ENCODE measurements around the gene FCER2.

FCER2 gene

DNA sequence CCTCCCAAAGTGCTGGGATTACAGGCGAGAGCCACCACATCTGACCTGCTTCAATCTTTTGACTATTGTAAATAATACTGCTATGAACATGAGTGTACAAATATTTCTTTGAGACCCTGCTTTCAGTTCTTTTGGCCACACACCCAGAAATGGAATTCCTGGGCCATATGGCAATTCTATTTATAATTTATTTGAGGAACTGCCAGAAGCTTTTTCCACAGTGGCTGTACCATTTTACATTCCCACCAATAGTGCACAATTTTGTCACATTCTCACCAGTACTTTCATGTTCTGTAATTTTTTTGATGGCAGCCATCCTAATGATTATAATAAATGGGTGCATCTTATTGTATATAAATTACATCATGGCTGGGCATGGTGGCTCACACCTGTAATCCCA is 13.7 kb upstream of the FCER2 start:
- Histone ChIP-seq H3K27ac (ENCODE audit: low read depth, low read length) (no peak overlapping the region), H4K20me1 (ENCODE audit: low read depth, low read length) (no peaks in the 10 kb centered on the region), H3F3A (ENCODE audit: insufficient read depth) (no peaks in the 10 kb centered on the region), H3K4me3 (ENCODE audit: insufficient read depth, low read length, poor library complexity, severe bottlenecking) (no peak overlapping the region), H2AFZ (ENCODE audit: low read depth, low read length, severe bottlenecking) (no peak overlapping the region), H3K9me2 (replicated peaks; ENCODE audit: insufficient read depth, low read length) (no peaks in the 10 kb centered on the region), H3K9ac (ENCODE audit: low read length) (no peak overlapping the region), H3K27me3 (ENCODE audit: low read length) (no peaks in the 10 kb centered on the region), H3K79me2 (ENCODE audit: insufficient read depth, low read length) (no peaks in the 10 kb centered on the region), H3K36me3 (ENCODE audit: low read length) (no peaks in the 10 kb centered on the region), H3K9me3 (ENCODE audit: insufficient read depth, low read length) (no peaks in the 10 kb centered on the region), H3K4me2 (ENCODE audit: low read depth, low read length, poor library complexity, severe bottlenecking) (no peak overlapping the region)
- TF ChIP-seq, protein P1, sequence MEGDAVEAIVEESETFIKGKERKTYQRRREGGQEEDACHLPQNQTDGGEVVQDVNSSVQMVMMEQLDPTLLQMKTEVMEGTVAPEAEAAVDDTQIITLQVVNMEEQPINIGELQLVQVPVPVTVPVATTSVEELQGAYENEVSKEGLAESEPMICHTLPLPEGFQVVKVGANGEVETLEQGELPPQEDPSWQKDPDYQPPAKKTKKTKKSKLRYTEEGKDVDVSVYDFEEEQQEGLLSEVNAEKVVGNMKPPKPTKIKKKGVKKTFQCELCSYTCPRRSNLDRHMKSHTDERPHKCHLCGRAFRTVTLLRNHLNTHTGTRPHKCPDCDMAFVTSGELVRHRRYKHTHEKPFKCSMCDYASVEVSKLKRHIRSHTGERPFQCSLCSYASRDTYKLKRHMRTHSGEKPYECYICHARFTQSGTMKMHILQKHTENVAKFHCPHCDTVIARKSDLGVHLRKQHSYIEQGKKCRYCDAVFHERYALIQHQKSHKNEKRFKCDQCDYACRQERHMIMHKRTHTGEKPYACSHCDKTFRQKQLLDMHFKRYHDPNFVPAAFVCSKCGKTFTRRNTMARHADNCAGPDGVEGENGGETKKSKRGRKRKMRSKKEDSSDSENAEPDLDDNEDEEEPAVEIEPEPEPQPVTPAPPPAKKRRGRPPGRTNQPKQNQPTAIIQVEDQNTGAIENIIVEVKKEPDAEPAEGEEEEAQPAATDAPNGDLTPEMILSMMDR (IDR thresholded peaks at IDR 0.05; ENCODE audit: insufficient read depth, low read length, poor library complexity, severe bottlenecking): no peak
- TF ChIP-seq EZH2phosphoT487 (conservative IDR thresholded peaks at IDR 0.05; ENCODE audit: low read length): no peak

DNA sequence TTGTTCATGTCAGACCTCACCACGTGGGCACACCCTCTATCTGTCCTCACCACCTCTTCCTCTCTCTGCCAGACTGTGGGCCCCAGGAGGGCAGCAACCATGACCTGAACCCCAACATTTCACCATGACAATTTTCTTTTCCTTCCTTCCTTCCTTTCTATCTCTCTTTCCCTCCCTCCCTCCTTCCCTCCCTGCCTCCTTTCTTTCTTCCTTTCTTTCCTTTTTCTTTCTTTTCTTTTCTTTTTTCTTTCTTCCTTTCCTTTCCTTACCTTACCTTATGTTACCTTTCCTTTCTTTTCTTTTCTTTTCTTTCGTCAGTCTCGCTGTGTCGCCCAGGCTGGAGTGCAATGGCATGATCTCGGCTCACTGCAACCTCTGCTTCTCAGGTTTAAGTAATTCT is 8.7 kb upstream of the FCER2 start:
- H3K36me3 ChIP-seq (ENCODE audit: low read length): no peaks in the 10 kb centered on the region
- H3K9me3 ChIP-seq (ENCODE audit: insufficient read depth, low read length): no peaks in the 10 kb centered on the region
- no peak overlapping the region for H2AFZ ChIP-seq (ENCODE audit: low read depth, low read length, severe bottlenecking)
- no peak overlapping the region for H3K27ac ChIP-seq (ENCODE audit: low read depth, low read length)
- no peaks in the 10 kb centered on the region for H4K20me1 ChIP-seq (ENCODE audit: low read depth, low read length)
- H3K4me3 ChIP-seq (ENCODE audit: insufficient read depth, low read length, poor library complexity, severe bottlenecking): no peak overlapping the region
- H3K27me3 ChIP-seq (ENCODE audit: low read length): no peaks in the 10 kb centered on the region
- no peaks in the 10 kb centered on the region for H3K9me2 ChIP-seq (replicated peaks; ENCODE audit: insufficient read depth, low read length)
- TF ChIP-seq EZH2phosphoT487 (conservative IDR thresholded peaks at IDR 0.05; ENCODE audit: low read length): no peak
- TF ChIP-seq, protein P1 (IDR thresholded peaks at IDR 0.05; ENCODE audit: insufficient read depth, low read length, poor library complexity, severe bottlenecking): no peak
- H3K9ac ChIP-seq (ENCODE audit: low read length): no peak overlapping the region
- H3K4me2 ChIP-seq (ENCODE audit: low read depth, low read length, poor library complexity, severe bottlenecking): no peak overlapping the region
- H3F3A ChIP-seq (ENCODE audit: insufficient read depth): no peaks in the 10 kb centered on the region
- no peaks in the 10 kb centered on the region for H3K79me2 ChIP-seq (ENCODE audit: insufficient read depth, low read length)

DNA sequence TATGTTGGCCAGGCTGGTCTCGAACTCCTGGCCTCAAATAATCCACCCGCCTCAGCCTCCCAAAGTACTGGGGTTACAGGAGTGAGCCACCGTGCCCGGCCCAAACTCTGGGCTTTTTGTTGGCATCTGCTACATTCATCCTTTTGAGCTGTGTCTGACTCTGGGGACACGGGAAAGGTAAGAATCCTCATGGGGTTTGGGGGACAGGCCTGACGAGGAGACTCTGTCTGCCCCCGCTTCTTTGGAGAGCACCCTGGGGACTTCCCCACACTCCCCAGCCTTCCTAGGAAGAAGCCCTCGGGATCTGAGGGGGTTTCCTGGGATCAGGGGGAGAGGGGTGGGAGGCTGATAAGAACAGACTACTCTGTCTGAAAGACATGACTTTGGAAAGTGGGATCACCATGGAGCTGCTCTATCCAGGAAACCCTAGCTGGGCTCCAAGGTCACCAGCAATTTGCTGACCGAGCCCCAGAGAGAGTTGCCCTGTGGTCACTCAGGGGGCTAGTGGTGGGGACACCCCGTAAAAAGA is 8.1 kb upstream of the FCER2 start:
- H3K27me3 ChIP-seq (ENCODE audit: low read length): no peaks in the 10 kb centered on the region
- no peak overlapping the region for H3K27ac ChIP-seq (ENCODE audit: low read depth, low read length)
- no peaks in the 10 kb centered on the region for H3F3A ChIP-seq (ENCODE audit: insufficient read depth)
- TF ChIP-seq EZH2phosphoT487 (conservative IDR thresholded peaks at IDR 0.05; ENCODE audit: low read length): no peak
- TF ChIP-seq, protein P1 (IDR thresholded peaks at IDR 0.05; ENCODE audit: insufficient read depth, low read length, poor library complexity, severe bottlenecking): no peak
- no peak overlapping the region for H2AFZ ChIP-seq (ENCODE audit: low read depth, low read length, severe bottlenecking)
- no peak overlapping the region for H3K9ac ChIP-seq (ENCODE audit: low read length)
- no peaks in the 10 kb centered on the region for H4K20me1 ChIP-seq (ENCODE audit: low read depth, low read length)
- no peaks in the 10 kb centered on the region for H3K9me2 ChIP-seq (replicated peaks; ENCODE audit: insufficient read depth, low read length)
- no peaks in the 10 kb centered on the region for H3K9me3 ChIP-seq (ENCODE audit: insufficient read depth, low read length)
- no peak overlapping the region for H3K4me3 ChIP-seq (ENCODE audit: insufficient read depth, low read length, poor library complexity, severe bottlenecking)
- no peaks in the 10 kb centered on the region for H3K36me3 ChIP-seq (ENCODE audit: low read length)
- no peaks in the 10 kb centered on the region for H3K79me2 ChIP-seq (ENCODE audit: insufficient read depth, low read length)
- no peak overlapping the region for H3K4me2 ChIP-seq (ENCODE audit: low read depth, low read length, poor library complexity, severe bottlenecking)

Measured in SU-DHL-6 (cell line).